LoVo (cell line): ENCODE data around the gene EPAS1.

Source experiments
- DNase-seq: peaks from one replicate; pipeline ENCODE4 v3.0.0-alpha.2; 2016; ENCODE audit warnings: low spot score

EPAS1 gene

GRCh38 chr2:46364797-46365457 lies 67.7 kb downstream of the EPAS1 start:
- DNase-seq: peak; percentile 55

DNA sequence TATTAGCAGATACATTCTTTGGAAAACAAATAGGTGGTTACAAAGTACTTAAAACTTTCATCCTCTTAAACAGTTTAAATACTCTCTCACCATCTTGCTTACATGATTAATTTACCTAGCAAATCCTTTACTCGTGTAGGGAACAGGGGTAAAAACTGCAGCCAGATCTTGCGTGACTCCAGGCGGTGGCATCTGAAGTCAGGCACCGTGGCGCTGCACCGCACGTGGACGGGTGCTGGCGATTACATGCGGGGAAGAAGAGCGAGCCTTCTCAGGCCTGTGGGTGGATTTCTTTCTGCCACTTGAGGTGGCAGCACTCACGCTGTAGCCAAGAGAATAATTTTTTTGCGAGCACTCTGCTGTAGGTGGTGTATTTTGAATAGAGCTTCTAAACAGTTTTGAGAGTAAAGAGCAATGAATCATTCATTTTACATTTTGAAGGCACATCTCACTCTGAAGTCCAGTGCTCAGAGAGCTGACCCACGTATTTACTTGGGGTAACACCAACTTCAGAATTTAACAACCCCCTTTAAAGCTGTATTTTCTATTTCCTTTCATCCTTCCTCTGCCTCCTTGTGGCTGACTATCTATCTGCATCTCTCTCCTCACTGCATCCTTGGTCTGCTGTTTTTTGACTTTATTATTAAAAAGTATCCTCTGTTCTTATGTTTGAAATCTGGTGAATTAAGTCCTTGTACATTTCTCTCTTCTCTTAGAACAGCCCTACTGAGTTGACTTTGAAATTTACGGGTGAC lies 68.9 kb downstream of the EPAS1 start:
- DNase-seq: no peak

DNA sequence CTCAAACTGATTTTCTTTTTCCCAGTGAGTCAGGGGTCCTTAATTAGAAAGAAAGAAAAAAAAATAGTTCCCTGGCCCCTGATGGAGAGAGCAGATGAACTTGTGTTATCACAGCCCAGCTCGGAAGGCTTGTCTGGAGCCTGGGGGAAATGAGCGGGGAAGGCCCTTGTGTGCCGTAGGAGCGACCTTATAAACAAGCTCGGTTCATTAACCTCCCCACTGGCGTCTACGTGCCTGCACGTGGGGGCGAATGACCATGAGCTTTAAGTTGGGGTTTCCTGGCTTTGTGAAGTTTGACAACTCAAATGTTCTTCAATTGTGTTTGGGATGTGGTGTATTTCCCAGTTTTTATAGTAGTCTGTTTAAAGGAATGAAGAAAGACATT lies 69.5 kb downstream of the EPAS1 start:
- DNase-seq: no peak

DNA sequence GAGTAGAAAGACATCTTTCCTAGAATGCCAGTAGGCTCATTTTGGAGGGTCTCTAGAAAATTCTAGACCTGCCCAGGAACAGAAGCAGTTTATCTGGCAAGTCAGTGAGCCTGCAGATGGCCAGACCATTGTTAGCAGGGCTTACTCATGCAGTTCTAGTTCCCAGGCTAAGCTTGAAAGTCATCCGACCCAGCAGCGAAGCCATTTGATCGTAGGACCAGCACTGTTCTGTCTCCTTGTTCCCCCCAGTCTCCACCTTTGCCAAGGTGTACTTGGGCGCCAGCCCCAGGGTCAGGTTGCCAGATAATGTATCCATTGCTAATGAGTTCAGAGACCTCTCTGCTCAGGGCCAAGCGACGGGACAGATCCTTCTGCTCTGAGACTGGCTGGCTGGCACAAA lies 70.1 kb downstream of the EPAS1 start:
- no peak for DNase-seq

DNA sequence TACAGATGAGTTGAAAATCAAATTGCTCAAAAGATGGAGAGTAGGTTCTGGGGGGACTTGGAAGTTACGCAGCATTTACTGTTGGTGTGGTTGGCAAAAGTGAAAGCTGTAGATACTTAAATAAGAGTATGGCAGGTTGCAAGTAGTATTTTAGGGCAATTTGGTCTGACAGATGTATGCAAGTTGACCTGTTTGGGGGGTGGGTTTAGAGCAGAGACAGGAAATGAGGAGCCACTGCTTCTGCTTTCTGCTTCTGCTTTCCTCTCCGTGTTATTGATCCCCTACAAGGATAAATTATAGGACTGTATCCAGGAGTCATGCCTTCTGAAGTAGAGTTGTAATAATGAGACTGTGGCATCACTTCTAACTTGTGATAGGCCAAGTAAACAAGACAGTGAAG lies 71.2 kb downstream of the EPAS1 start:
- DNase-seq: no peak

DNA sequence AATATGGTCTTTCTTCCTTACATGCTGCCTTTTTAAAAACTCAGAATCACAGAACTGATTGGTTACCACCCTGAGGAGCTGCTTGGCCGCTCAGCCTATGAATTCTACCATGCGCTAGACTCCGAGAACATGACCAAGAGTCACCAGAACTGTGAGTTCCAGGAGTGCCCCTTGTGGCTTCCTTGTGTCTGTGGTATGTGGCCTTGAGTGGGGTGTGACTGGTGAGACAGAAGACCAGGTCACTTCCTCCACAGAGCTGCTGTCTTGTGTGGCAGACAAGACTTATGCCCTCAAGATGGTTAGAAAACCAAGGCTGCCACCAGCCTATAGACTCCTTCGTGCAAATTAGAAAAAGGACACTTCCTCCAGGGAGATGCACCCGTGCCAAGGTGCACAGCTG lies 72.6 kb downstream of the EPAS1 start:
- DNase-seq: no peak

- no peak for DNase-seq
Measured at GRCh38 chr2:46371854-46372253, 74.6 kb downstream of the EPAS1 start.

DNA sequence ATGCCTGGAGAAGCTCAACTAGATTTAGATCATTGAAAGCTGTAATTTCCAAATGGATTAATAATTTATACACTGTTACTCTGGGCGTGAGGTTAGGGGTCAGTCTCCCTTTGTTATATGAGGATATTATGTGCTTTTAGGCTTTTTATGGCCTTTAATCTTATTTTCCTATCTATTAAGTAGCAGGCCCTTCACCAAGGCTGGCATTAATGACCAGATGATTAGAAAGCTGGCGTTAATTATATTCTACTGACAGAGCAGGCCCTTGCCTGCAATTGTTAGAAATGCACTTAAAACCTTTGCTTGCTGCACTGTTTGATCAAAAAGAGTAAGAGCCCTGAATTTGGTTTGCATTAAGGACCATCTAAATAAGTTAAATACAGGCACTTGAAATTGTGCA lies 75.3 kb downstream of the EPAS1 start:
- DNase-seq: no peak

DNA sequence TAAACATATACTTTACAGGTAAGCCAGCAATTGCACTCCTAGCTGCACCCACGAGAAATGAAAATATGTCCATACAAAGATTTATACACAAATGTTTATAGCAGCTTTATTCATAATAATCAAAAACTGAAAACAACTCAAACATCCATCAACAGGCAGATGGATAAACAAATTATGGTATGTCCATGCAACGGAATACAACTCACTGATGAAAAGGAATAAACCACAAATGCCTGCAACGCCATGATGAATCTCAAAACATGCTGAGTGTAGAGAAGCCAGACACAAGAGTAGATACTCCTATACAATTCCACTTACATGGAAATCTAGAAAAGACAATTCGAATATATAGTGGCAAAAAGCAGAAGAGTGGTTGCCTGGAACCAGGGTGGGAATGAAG lies 76.0 kb downstream of the EPAS1 start:
- no peak for DNase-seq

DNA sequence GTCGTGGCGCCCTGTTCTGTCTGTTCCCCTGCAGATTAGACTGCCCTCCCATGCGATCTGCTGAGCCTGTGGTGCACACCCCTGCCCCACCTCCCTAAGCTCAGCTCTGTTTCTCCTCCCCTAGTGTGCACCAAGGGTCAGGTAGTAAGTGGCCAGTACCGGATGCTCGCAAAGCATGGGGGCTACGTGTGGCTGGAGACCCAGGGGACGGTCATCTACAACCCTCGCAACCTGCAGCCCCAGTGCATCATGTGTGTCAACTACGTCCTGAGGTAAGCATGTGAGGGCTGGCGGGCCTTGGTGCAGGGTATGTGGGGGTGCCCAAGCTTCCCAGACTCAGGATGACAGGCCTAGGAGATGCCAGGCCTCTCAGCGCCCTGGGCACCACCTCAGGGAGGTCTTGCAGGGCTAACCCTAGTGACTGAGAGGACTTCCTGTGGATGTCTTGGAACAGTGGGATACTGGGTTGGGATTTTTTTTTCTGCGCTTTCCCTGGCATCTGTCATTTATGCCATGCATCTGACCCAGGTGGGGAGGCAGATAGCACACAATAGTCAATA lies 78.4 kb downstream of the EPAS1 start:
- no peak for DNase-seq

DNA sequence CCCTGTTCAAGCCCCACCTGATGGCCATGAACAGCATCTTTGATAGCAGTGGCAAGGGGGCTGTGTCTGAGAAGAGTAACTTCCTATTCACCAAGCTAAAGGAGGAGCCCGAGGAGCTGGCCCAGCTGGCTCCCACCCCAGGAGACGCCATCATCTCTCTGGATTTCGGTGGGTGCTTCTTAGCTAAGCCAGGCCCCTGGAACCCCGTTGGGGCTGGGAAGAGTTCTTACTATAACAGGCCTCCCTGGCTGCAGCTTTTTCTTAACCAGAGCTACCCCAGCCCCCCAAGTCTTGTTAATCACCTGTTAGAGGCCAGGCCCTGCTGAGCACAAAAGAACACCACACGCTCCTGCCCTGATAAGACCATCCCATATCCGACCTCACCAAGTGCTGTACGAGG lies 79.4 kb downstream of the EPAS1 start:
- no peak for DNase-seq

DNA sequence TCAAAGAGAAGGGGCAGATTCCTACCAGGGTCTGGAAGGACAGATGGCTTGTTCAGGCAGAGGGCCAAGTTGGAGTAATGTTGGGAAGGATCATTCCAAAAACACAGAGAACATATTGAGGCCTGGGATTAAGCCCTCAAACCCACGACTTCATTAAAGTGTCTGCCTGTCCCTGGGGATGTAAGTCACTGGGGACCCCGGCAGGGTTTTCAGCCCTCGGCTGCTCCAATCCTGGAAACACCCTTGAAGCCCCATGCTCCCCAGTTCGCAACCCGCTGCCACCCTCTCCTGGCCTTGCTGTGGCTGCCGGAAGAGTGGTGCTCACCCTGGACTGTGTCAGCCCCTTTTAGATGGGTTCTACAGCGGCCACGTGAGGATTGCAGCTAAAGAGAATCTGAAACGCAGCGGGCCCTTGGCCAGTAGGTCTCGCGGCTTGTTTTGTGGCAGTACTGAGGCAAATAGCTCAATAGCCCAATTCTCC lies 79.9 kb downstream of the EPAS1 start:
- no peak for DNase-seq

- DNase-seq: no peak
Measured at GRCh38 chr2:46377666-46378560, 80.7 kb downstream of the EPAS1 start.

GRCh38 chr2:46378616-46379015 lies 81.4 kb downstream of the EPAS1 start:
- DNase-seq: no peak

DNA sequence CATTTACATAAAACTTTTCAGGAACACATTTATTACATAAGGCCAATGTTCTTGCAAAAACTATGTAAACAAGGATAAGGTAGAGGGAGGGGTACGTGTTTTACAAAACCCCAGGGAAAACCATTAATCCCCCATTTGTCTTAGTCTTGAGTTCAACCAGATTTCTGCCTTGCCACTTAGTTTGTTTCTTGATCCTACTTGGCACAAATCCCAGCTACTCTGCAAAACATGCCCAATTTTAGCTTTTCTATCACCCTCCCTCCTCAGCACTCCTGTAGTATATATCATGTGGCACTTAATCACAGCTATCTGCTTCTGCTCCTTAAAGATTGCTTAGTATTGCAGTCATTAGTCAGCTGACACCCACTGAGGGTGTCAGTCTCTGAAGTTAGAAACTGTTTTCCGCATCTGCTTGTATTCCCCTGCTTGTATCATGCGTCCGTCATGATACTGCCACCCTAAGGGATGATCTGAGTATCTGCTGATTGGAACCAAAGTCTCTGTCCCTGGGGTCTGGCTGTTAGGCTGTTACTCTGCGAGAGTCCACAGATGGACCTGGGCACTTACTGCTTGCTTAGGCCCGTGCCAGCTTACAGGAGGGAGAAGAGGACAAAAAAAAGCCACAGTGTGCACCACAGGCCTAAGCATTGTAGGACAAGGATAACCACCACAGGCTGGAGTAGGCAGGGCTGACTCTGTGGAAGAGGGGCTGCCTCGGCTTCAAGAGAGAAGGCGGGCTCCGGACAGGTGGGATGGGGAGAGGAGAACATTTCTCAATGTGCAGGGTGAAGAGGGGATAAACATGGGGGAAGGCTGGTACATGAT lies 82.2 kb downstream of the EPAS1 start:
- DNase-seq: no peak

DNA sequence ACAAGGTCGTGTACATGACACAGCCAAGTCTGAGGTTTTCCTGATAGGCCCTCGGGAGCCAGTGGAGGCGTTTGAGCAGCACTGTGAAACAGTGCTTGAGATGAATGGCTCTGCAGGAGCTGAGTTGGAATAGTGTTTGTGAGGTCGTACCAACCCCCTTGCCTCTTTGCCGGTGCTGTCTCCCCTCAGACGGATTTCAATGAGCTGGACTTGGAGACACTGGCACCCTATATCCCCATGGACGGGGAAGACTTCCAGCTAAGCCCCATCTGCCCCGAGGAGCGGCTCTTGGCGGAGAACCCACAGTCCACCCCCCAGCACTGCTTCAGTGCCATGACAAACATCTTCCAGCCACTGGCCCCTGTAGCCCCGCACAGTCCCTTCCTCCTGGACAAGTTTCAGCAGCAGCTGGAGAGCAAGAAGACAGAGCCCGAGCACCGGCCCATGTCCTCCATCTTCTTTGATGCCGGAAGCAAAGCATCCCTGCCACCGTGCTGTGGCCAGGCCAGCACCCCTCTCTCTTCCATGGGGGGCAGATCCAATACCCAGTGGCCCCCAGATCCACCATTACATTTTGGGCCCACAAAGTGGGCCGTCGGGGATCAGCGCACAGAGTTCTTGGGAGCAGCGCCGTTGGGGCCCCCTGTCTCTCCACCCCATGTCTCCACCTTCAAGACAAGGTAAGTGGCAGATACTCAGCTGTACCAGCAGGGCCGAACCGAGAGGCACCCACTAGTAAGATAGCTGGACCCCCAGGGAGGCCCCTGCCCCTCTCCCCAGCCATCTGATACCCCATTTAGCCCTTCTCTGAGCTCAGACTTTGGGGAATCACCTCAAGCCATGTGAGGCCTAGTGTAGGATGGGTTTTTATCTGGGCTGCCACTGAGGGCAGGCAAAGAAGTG lies 83.1 kb downstream of the EPAS1 start:
- DNase-seq: no peak

DNA sequence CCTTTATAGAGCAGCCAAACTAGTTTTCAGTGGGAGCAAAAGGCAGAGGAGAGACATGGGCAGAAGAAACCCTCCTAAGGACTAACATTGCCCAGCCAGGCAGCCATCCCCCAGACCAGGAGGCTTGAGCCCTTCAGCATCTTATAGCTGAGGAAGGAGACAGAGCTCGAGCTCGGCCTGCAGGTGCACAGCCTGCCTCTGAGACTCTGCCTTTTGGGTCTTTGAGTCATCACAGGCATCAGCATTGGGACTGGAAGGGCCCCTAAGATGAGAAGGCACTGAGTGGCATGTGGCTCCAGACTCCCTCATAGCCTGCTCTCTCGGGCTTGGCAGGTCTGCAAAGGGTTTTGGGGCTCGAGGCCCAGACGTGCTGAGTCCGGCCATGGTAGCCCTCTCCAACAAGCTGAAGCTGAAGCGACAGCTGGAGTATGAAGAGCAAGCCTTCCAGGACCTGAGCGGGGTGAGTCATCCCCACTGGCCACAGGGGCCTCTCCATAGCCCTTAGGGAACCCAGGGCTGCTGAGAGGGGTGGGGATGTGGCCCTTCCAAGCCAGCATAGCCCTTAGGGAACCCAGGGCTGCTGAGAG lies 84.1 kb downstream of the EPAS1 start:
- no peak for DNase-seq

- no peak for DNase-seq
Measured at GRCh38 chr2:46381871-46382270, 84.7 kb downstream of the EPAS1 start.

DNA sequence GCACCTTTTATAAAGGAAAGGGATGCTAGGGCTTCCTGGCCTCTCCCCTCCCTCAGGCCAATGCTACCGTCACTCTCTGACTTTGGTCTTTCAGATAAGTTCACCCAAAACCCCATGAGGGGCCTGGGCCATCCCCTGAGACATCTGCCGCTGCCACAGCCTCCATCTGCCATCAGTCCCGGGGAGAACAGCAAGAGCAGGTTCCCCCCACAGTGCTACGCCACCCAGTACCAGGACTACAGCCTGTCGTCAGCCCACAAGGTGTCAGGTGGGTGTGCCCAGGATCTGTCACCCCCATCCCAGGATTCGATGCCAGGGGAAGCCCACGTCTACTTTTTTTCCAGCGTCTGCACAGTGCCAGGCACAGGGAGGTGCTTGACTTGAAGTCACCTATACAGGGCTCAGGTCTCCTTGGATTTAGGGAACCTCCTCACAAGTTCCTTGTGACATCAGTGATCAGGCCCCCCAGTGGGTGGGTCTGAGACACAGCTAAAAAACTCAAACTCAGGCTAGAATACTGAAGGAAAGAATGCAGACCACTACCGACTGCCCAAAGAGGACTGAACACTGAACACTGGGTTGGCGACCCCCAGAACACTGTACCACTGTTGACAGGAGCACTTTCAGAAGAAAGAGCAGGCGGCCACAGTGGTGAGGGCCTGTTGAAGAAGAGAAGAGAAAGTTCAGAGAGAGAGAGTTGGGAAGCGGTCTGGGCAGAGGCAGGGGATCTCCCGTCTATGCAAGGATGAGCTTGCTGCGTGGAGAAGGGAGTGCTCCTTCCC lies 85.3 kb downstream of the EPAS1 start:
- no peak for DNase-seq

- DNase-seq: no peak
Measured at GRCh38 chr2:46383113-46383395, 85.8 kb downstream of the EPAS1 start.
